Hepatocyte (in vitro differentiated cells): ENCODE data around the gene GOLGA2.

ENCODE experiments used
- EZH2 ChIP-seq: fragments of 200-600 bp; sonication (generic); IDR thresholded peaks from 2 replicates; pipeline ENCODE4 v1.6.1; 2016; ENCODE audit warnings: antibody characterized with exemption, mild to moderate bottlenecking, borderline replicate concordance
- EZH2phosphoT487 ChIP-seq: fragments of 200-600 bp; sonication (generic); IDR thresholded peaks from one replicate; pipeline ENCODE4 v1.6.1; 2018; ENCODE audit warnings: antibody characterized with exemption, mild to moderate bottlenecking, low read depth, moderate library complexity; ENCODE audit not compliant: unreplicated experiment, severe bottlenecking
- TF ChIP-seq, protein P1 (sequence below): fragments of 200-600 bp; sonication (generic); IDR thresholded peaks from 2 replicates; pipeline ENCODE4 v1.5.1; 2016; ENCODE audit warnings: antibody characterized with exemption, mild to moderate bottlenecking; ENCODE audit not compliant: poor library complexity

DNA sequence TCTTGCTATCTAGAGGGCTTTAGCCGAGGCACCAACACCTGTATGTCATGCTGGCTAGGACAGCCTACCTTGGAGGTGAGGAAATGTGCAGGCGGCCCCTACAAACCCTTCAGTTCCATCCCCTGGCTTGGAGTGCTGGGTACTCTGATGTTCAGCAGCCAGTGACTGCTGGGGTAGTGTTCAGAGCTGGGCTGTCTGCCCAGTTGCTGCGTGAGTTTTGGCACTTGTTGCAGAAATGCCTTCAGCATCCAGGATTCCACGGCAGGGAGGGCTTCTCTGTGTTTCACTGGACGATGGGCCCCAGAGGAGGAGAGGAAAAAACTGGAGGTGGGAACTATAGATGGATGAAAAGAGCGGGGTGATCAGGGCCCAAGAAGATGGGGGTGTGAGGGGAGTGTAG lies 10.6 kb upstream of the GOLGA2 start:
- TF ChIP-seq, protein P1, sequence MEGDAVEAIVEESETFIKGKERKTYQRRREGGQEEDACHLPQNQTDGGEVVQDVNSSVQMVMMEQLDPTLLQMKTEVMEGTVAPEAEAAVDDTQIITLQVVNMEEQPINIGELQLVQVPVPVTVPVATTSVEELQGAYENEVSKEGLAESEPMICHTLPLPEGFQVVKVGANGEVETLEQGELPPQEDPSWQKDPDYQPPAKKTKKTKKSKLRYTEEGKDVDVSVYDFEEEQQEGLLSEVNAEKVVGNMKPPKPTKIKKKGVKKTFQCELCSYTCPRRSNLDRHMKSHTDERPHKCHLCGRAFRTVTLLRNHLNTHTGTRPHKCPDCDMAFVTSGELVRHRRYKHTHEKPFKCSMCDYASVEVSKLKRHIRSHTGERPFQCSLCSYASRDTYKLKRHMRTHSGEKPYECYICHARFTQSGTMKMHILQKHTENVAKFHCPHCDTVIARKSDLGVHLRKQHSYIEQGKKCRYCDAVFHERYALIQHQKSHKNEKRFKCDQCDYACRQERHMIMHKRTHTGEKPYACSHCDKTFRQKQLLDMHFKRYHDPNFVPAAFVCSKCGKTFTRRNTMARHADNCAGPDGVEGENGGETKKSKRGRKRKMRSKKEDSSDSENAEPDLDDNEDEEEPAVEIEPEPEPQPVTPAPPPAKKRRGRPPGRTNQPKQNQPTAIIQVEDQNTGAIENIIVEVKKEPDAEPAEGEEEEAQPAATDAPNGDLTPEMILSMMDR, result no peak
- TF ChIP-seq EZH2, result no peak
- no peak for TF ChIP-seq EZH2phosphoT487
